Body of pancreas (tissue), 4 donors: ENCODE measurements around the gene CACNA2D3. TPM values are rescaled to one million over a fixed set of nuclear protein-coding genes. Genes with fewer than 3 reads are reported as not detected.

Experiments used
- ATAC-seq: fragments of 150-250 bp; one replicate; pipeline ENCODE4 v1.9.1; 2016
- DNase-seq, 4 donors: peaks; one replicate each; pipeline ENCODE4 v3.0.0-alpha.2; 2019
- H3K27ac ChIP-seq, 4 donors: fragments of 200-600 bp; sonication (generic); 1 replicate in 3 of 4; 2 replicates in 1 of 4; pipeline versions ENCODE4 v1.5.1 to v1.6.1; 2016 to 2019; ENCODE audit warnings: mild to moderate bottlenecking in 1 of 4, mixed read lengths in 1 of 4, moderate library complexity in 1 of 4
- H3K27me3 ChIP-seq, 2 donors: fragments of 200-600 bp; sonication (generic); one replicate each; pipeline ENCODE4 v1.6.0; 2016; ENCODE audit warnings: mild to moderate bottlenecking in 1 of 2
- H3K36me3 ChIP-seq, 2 donors: fragments of 200-600 bp; sonication (generic); replicated peaks in 1 of 2; 2 replicates each; pipeline ENCODE4 v1.5.1; 2016; ENCODE audit warnings: low read depth in 2 of 2; ENCODE audit not compliant: insufficient read depth in 1 of 2
- H3K4me1 ChIP-seq: fragments of 200-600 bp; sonication (generic); one replicate; pipeline ENCODE4 v1.6.0; 2016
- H3K4me3 ChIP-seq, 2 donors: fragments of 200-600 bp; sonication (generic); 1 replicate in 1 of 2; 2 replicates in 1 of 2; pipeline ENCODE4 v1.5.1; 2016 to 2019
- H3K9me3 ChIP-seq, 3 donors: fragments of 200-600 bp; sonication (generic); 1 replicate in 2 of 3; 2 replicates in 1 of 3; pipeline ENCODE4 v1.5.1; 2016
- POLR2A ChIP-seq, 3 donors: fragments of 450-650 bp; IDR thresholded peaks; one replicate each; pipeline ENCODE4 v1.6.1; 2016; ENCODE audit warnings: antibody characterized with exemption in 3 of 3, mild to moderate bottlenecking in 2 of 3
- WGBS, 2 donors: methylation state at CpG; one replicate each; pipeline ENCODE4 v1.1.5; 2017; 5-methylcytosine and 5-hydroxymethylcytosine counted together
- intact Hi-C: fragments of 100-400 bp; cut with DNase I; formaldehyde crosslinking; loops from one replicate; pipeline ENCODE4 v1.15.1; 2023
- total RNA-seq, 2 donors: library from RNA; depleted of rRNA; stranded (reverse); fragments of >200 nt; gene quantifications; one replicate each; pipeline ENCODE4 v1.1.0, GENCODE V29; 2016
- TF ChIP-seq, protein P1 (sequence below), 7 experiments: fragments of 450-650 bp in 4 of 7; fragments of 200-600 bp in 3 of 7; sonication (generic) in 3 of 7; IDR thresholded peaks; one replicate each; pipeline ENCODE4 v1.5.1; 2016 to 2019; ENCODE audit warnings: antibody characterized with exemption in 7 of 7

CACNA2D3 gene
- total RNA-seq, 2 donors from 2014 or later = not detected

DNA sequence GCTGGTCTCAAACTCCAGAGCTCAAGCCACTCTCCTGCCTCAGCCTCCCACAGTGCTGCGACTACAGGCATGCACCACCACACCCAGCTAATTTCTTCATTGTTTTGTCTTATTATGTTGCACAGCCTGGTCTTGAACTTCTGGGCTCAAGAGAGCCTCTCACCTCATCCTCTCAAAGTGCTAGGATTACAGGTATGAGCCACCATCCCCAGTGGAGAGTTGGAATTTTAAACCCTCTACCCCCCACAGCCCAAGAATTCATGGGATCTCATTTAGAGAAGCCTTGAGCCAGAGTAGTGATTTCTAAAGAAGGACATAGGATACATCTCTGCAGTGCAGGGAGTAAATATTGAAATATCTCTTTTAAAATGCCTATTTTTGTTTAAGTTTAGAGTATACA lies 221.1 kb downstream of the CACNA2D3 start:
- no peak for DNase-seq
- H3K36me3 ChIP-seq = no peaks in the 10 kb centered on the region
- H3K27ac ChIP-seq = no peak overlapping the region
- no peak for TF ChIP-seq POLR2A (IDR thresholded peaks at IDR 0.05)
- TF ChIP-seq, protein P1, sequence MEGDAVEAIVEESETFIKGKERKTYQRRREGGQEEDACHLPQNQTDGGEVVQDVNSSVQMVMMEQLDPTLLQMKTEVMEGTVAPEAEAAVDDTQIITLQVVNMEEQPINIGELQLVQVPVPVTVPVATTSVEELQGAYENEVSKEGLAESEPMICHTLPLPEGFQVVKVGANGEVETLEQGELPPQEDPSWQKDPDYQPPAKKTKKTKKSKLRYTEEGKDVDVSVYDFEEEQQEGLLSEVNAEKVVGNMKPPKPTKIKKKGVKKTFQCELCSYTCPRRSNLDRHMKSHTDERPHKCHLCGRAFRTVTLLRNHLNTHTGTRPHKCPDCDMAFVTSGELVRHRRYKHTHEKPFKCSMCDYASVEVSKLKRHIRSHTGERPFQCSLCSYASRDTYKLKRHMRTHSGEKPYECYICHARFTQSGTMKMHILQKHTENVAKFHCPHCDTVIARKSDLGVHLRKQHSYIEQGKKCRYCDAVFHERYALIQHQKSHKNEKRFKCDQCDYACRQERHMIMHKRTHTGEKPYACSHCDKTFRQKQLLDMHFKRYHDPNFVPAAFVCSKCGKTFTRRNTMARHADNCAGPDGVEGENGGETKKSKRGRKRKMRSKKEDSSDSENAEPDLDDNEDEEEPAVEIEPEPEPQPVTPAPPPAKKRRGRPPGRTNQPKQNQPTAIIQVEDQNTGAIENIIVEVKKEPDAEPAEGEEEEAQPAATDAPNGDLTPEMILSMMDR (IDR thresholded peaks at IDR 0.05) = no peak
- H3K4me1 ChIP-seq = no peaks in the 10 kb centered on the region
- WGBS, 2 donors = 88 to 90% methylated on average over 1 of the region's 1 CpG
- intact Hi-C loops = no loop called here
- H3K9me3 ChIP-seq = no peaks in the 10 kb centered on the region
- no peak overlapping the region for H3K4me3 ChIP-seq
- no peak for ATAC-seq
- H3K27me3 ChIP-seq = peaks cover 0 to 5% of the 10 kb centered on the region in 2 donors

DNA sequence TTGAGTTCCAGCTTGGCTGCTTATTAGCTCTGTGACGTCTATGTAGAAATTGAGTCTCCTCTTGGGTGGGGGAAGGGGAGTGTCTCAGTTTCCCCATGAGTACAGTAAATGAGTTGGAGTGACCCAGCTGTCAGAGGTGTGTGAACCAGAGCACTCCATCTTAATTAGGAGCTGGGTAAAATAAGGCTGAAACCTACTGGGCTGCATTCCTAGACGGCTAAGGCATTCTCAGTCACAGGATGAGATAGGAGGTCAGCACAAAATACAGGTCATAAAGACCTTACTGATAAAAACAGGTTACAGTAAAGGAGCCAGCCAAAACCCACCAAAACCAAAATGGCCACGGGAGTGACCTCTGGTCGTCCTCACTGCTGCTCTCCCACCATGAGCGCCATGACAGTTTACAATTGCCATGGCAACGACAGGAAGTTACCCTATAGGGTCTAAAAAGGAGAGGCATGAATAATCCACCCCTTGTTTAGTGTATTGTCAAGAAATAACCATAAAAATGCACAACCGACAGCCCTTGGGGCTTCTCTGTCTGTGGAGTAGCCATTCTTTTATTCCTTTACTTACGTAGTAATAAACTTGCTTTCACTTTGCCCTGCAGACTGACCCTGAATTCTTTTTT lies 222.4 kb downstream of the CACNA2D3 start:
- no peak for ATAC-seq

DNA sequence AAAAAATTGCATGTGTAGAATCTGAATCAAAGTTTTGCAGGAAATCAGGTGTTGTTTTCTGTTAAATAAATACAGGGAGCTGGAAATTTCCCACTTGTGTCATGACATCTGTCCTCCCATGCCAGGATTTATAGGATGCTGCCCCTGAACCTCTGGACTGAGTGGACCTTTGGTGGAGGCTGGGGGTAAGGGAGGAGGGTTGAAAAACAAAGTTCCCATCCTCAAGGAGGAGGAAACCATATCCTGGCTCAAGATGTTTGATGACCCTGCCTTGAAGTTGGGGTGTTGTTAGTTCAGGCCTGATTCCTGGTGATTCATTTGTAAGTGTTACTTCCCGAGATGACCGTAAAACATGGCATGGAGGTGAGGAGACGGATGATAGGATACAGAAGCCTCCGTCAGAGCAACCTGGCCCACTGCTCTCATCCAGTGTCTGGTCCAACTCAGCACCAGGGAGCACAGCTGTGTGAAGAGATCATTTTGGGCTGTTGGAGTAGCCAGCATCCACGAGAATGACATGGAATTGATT lies 223.6 kb downstream of the CACNA2D3 start:
- TF ChIP-seq POLR2A (IDR thresholded peaks at IDR 0.05) = no peak
- TF ChIP-seq, protein P1 (IDR thresholded peaks at IDR 0.05) = no peak
- no peak overlapping the region for H3K4me3 ChIP-seq
- no peaks in the 10 kb centered on the region for H3K4me1 ChIP-seq
- H3K27ac ChIP-seq = no peak overlapping the region
- peaks cover 0 to 3% of the 10 kb centered on the region in 2 donors for H3K27me3 ChIP-seq
- no peak for ATAC-seq
- H3K36me3 ChIP-seq = no peaks in the 10 kb centered on the region
- DNase-seq = no peak
- WGBS, 2 donors = 72 to 77% methylated on average over 5 of the region's 5 CpGs
- H3K9me3 ChIP-seq = no peaks in the 10 kb centered on the region
- intact Hi-C loops = no loop called here

More for the DNA sequence above, 222.4 kb downstream of the CACNA2D3 start:
- Histone ChIP-seq H3K27me3 (peaks cover 0 to 5% of the 10 kb centered on the region in 2 donors), H3K4me1 (no peaks in the 10 kb centered on the region), H3K4me3 (no peak overlapping the region), H3K9me3 (no peaks in the 10 kb centered on the region), H3K27ac (no peak overlapping the region), H3K36me3 (no peaks in the 10 kb centered on the region)
- DNase-seq = no peak
- WGBS, 2 donors = 59 to 69% methylated on average over 8 of the region's 8 CpGs
- intact Hi-C loops = no loop called here
- no peak for TF ChIP-seq POLR2A (IDR thresholded peaks at IDR 0.05)
- TF ChIP-seq, protein P1 (IDR thresholded peaks at IDR 0.05) = no peak

DNA sequence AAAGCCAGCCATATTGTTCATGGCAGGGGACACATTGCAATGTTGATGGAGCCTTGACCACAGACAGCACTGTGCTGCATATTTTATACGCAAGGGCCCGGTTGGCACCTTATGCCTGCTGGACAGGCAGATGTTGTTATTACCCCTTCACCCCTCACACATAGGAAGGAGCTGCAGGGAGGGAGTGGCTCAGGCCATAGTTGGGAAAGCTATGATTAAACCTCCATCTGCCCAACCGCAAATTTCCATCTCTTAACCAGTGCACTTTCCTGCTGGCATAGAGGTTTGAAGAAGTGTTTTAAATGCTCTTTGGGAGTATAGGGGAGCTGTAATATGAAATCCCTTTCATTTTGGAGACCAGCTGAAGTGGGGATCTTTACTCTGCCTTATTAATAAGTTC lies 224.7 kb downstream of the CACNA2D3 start:
- 93 to 100% methylated on average over 3 of the region's 3 CpGs for WGBS, 2 donors
- ATAC-seq (no peak), DNase-seq (no peak)
- no peak for TF ChIP-seq POLR2A (IDR thresholded peaks at IDR 0.05)
- TF ChIP-seq, protein P1 (IDR thresholded peaks at IDR 0.05) = no peak
- intact Hi-C loops = no loop called here
- no peak overlapping the region for H3K4me3 ChIP-seq
- H3K27ac ChIP-seq = no peak overlapping the region
- H3K36me3 ChIP-seq = no peaks in the 10 kb centered on the region
- no peaks in the 10 kb centered on the region for H3K27me3 ChIP-seq
- no peaks in the 10 kb centered on the region for H3K9me3 ChIP-seq
- no peaks in the 10 kb centered on the region for H3K4me1 ChIP-seq

DNA sequence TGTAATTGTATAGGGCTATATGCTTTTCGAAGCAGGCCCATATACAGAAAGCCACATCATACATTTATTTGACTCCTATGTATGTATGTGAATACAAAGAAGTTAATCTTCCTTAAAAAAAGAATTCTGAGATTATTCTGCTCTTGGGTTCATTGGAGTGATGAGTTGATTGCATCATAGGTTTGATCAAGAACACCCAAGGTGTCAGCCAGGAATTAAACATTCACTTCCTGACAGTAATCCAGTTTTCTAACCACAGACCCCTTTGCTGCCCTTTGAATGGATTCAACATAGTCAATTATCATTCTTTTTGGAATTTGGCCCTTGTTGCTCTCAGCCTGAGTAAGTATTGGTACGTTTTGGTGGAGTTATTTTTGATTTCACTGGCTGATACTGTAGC lies 225.6 kb downstream of the CACNA2D3 start:
- WGBS, 2 donors = 59 to 61% methylated on average over 2 of the region's 2 CpGs
- DNase-seq (no peak), ATAC-seq (no peak)
- H3K9me3 ChIP-seq = no peaks in the 10 kb centered on the region
- no peaks in the 10 kb centered on the region for H3K36me3 ChIP-seq
- TF ChIP-seq POLR2A (IDR thresholded peaks at IDR 0.05) = no peak
- TF ChIP-seq, protein P1 (IDR thresholded peaks at IDR 0.05) = no peak
- H3K27me3 ChIP-seq = no peaks in the 10 kb centered on the region
- intact Hi-C loops = no loop called here
- H3K4me3 ChIP-seq = no peak overlapping the region
- H3K4me1 ChIP-seq = no peaks in the 10 kb centered on the region
- no peak overlapping the region for H3K27ac ChIP-seq
